Measurements from ENCODE around the gene CARNS1. TPM values are rescaled to one million over a fixed set of nuclear protein-coding genes. Genes with fewer than 3 reads are reported as not detected.
A peak's percentile ranks its signal among the peaks of the same experiment; 100 is the strongest.

CARNS1 gene
- total and polyA plus RNA-seq, 2 of the 13 experiments (the other 11 are each of a cell fraction or from before 2014, with no cell fraction given), result not detected

GRCh38 chr11:67373648-67374570 lies 41.6 kb upstream of the CARNS1 start:
- FAIRE-seq (peak; percentile 62), ATAC-seq (peak; percentile 65), DNase-seq (ENCODE audit: low spot score) (peak; percentile 82)
- ChIA-PET POLR2A (interaction anchor here (0.6 to 18.5 kb wide), 13 partner anchors 8 to 735 kb away, joined by 3 to 365 read pairs (median 5); partner anchors contain the start of genes ANKRD13D, POLD4, PPP1CA and RAD9A), CTCF (ENCODE audit: low intra/inter-chr PET ratio, low total read pairs) (interaction anchor here (1.2 to 1.3 kb wide), 2 partner anchors 17 to 23 kb away, joined by 3 to 9 read pairs; no protein-coding TSS in a partner anchor)
- no peaks in the 10 kb centered on the region for H3K79me2 ChIP-seq (ENCODE audit: insufficient read depth, low read length)
- H2AFZ ChIP-seq (ENCODE audit: low read length), result no peak overlapping the region
- under 1% methylated on average over 33 of the region's 40 CpGs for WGBS (ENCODE audit: low lambda C conversion rate)
- peaks cover 30% of the 10 kb centered on the region for H3K4me1 ChIP-seq (ENCODE audit: insufficient read depth, low read length)
- H3K36me3 ChIP-seq (replicated peaks in 1 of 2; ENCODE audit: control insufficient read depth in 1 of 2, insufficient read depth in 2 of 2, low read length in 2 of 2), result no peaks in the 10 kb centered on the region
- peak overlapping the region; percentile 92 for H3K4me2 ChIP-seq (ENCODE audit: low read depth, low read length)
- no TSS peak for BruUV-seq (replicated peaks)
- no peaks in the 10 kb centered on the region for H4K20me1 ChIP-seq (ENCODE audit: insufficient read depth, low read length)
- peak overlapping the region; percentile 69 to 75 (median 75) for H3K4me3 ChIP-seq (replicated peaks in 1 of 3; ENCODE audit: insufficient read depth in 1 of 3, low read depth in 2 of 3, low read length in 3 of 3)
- intact Hi-C loops (cut with micrococcal nuclease; ENCODE audit: unreplicated experiment), result loop anchor here (1.0 kb wide), 1 partner anchor 18 kb away; no protein-coding TSS in a partner anchor
- peaks cover 3 to 8% of the 10 kb centered on the region in 2 experiments; a peak in 3 of 5 replicates for H3K27me3 ChIP-seq (ENCODE audit: control insufficient read depth in 1 of 2, insufficient read depth in 2 of 2, low read length in 2 of 2)
- peak overlapping the region; percentile 60; the same call in 1 of the 2 replicates for H3K9ac ChIP-seq (ENCODE audit: insufficient read depth, low read depth, low read length)
- H3K27ac ChIP-seq (ENCODE audit: extremely low read length, insufficient read depth, low read length), result no peak overlapping the region
- H3K9me3 ChIP-seq (ENCODE audit: low read length), result no peaks in the 10 kb centered on the region
- in situ Hi-C loops (cut with HindIII; ENCODE audit: extremely low pct_ligation_motif_present, low pct_unique_long_range_greater_than_20kb), result no loop called here
- TF ChIP-seq FOXP4 (CRISPR knock-in tag; IDR thresholded peaks at IDR 0.05) (0 out of 2 replicates have a peak, but pooled peaks have one; percentile 18), ZNF792 (CRISPR knock-in tag; IDR thresholded peaks at IDR 0.05) (0 out of 2 replicates have a peak, but pooled peaks have one; percentile 35), WIZ (CRISPR knock-in tag; IDR thresholded peaks at IDR 0.05) (no peak), RBM39 (IDR thresholded peaks at IDR 0.05; ENCODE audit: low read depth, low read length, poor library complexity, severe bottlenecking) (peak; percentile 45), UBTF (CRISPR knock-in tag; IDR thresholded peaks at IDR 0.05) (peak; percentile 40; the same call in 1 of the 2 replicates), ELF3 (CRISPR knock-in tag; IDR thresholded peaks at IDR 0.05) (no peak), PREB (CRISPR knock-in tag; IDR thresholded peaks at IDR 0.05) (no peak), ZNF431 (CRISPR knock-in tag; IDR thresholded peaks at IDR 0.05; ENCODE audit: borderline replicate concordance, low read depth) (no peak), SOX13 (IDR thresholded peaks at IDR 0.05) (no peak), SOX13 (CRISPR knock-in tag; conservative IDR thresholded peaks at IDR 0.05 in 1 of 2, IDR thresholded peaks at IDR 0.05 in 1 of 2) (peak in 1 of 2 experiments; percentile 75; a peak in 2 of 4 replicates), ZNF784 (CRISPR knock-in tag; IDR thresholded peaks at IDR 0.05; ENCODE audit: borderline replicate concordance) (no peak), BCL6 (CRISPR knock-in tag; IDR thresholded peaks at IDR 0.05) (no peak)
